Fibroblast of skin of right quadriceps (primary cell): ENCODE results near the gene PTPRK.

Experiments used
- DNase-seq: peaks from one replicate; pipeline ENCODE4 v3.0.0-alpha.2; 2013

The PTPRK gene

DNA sequence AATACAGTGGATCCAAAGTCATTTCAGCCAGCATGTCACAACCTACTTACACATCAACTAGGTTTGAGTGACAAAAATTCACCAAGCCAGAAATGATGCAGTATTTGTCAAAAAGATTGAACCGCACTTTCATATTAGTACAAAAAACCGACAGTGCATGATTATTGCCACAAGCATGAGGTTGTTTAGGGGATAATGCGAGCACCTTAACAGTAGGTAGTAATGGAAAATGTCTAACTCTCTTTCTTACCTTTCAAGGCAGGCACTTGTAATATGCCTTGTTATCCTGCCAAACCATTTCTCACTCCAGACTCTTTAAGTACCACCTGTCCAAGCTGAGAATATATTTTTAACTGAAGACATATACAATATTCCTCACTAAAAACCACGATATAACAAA, 349.2 kb downstream of the PTPRK start:
- DNase-seq: no peak

DNA sequence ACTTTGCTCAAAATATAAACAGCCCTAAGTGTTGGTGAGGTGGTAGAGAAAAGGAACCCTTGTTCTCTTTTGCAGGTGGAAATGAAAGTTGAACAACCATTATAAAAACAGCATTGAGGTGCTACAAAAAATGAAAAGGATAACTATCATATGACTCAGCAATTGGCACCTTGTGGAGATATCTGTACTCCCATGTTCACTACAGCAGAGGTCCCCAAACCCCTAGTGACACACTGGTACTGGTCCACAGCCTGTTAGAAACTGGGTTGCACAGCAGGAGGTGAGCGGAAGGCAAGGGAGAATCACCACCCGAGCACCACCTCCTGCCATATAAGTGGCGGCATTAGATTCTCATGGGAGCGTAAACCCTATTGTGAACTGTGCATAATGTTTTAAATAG, 352.2 kb downstream of the PTPRK start:
- no peak for DNase-seq

DNA sequence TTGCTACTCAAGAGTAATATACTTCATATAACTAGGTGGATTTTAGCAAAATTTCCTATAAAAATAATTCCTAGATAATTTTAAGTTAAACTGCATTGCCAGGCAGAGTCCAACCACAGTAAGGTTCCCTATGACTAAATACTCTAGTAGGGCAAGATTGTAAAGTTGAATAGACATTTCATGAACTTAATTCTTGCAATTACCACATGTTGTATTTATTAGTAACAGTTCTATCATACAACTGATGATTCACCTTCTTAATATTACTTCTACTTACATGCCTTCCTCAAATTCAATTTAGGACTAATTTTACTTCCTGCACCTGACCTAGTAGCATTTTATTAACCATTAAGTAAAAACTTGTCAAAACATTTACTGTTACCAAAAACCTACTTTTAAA, 352.8 kb downstream of the PTPRK start:
- peak; percentile 8 for DNase-seq

DNA sequence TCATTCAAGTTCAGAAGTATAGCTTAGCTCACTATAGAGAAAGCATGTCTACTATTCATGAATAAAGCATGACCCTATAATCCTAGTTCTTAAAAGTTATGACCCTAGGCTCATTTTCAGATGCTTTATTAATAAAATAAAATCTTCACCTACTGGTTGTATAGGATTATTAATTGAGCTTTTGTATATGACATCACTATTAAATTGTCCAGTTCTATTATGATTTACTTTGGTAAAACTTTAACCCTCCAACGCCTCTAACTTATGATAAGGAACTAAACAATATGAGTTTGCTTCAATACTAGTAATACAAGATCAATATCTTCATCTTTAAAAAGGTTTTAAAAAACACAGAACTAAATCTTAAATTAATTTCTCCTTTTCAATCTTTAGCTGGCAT, 356.1 kb downstream of the PTPRK start:
- DNase-seq: no peak

DNA sequence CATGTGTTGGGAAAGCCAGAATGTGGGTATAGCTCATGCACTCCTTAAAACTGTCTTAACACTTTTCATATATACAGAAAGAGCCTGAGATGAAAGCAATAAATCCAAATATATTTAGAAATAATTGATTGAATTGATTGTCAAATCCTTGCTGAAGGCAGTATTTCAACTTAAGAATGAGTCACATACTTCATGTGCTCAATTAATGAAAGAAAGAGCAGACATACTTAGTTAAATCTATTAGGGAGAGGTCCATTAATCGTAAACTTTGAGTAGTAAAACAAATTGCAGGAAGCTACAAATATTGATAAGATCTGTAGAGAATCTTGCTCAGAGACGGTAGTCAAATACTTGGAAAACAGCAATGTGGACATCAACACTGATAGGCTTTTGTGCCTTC, 358.0 kb downstream of the PTPRK start:
- DNase-seq: no peak

DNA sequence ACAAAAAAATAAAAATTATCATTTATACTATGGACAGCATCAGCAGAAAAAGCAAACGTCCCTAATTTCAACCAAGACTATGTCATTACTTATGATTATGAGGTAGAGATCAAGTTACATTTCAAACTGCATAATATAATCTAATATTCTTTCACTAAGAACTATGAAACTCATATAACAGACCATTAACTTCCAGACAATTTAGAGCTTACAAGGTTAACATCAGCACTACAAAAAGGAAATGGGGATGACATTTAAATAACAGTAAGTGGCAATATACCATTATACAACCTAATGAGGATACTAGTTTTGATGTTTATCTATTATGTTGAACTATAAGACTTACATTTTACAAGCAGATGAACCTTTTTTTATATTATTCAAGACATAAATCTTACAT, 358.6 kb downstream of the PTPRK start:
- no peak for DNase-seq

DNA sequence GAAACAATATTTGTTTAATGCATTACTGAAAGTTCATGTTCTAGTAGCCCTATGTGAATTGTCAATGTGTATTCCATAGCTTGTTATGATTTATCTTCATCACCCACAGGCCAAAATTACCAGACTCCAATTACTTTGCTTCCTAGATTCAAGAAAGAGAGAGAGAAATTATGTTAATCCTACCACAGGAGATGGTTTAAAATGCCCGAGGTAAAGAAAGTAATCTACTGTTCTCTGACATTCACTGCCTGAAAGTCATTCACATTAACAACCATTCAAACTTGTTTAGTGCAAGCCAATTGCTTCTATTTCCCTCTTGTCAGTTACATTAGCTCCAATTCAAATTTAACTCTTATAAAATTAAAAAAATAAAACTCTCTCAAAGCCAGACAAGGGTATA, 359.1 kb downstream of the PTPRK start:
- DNase-seq: no peak

DNA sequence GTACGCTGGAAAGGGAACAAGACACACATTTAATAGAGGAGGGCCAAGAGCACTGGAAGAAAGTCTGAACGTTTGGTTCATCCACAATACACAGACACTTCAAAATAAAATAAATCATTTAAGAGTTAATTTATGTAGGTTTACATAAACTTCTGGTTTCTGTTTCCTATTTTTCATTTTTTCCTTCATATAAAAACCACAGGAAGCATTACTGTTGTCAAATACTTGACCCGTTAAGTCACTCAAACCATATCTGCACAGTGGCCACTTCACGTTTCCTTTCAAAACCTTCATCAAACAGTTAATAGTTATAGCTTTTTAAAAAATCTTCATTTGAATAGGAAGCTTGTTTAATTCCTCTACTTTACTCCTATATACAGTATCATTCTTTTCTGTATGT, 361.9 kb downstream of the PTPRK start:
- peak; percentile 19 for DNase-seq

DNA sequence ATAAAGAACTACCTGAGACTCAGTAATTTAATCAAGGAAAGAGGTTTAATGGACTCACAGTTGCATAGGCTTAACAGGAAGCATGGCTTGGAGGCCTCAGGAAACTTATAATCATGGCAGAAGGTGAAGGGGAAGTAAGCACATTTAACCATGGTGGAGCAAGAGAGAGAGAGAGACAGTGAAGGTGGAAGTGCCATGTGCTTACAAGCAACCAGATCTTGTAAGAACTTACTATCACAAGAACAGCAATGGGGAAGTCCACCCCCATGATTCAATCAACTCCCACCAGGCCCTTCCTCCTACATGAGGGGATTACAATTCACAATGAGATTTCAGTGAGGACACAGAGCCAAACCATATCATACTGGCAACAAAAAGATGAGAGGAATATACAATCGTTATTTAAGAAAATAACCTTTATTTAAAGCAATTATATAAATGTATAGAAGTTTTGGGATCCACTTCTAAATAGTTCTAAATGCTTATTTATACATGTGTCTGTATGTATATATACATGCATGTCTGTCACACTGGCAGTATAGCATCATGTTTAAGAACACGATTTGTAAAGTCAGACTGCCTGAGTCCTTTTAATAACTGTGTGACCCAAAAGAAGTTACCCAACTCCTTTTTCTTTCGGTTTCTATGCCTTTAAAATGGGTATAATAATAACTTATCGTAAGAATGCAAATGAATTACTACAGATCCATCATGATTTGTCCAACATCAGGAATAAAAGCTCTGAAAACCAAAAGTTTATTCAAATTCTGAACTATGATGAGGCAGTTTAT, 363.9 kb downstream of the PTPRK start:
- DNase-seq: no peak

DNA sequence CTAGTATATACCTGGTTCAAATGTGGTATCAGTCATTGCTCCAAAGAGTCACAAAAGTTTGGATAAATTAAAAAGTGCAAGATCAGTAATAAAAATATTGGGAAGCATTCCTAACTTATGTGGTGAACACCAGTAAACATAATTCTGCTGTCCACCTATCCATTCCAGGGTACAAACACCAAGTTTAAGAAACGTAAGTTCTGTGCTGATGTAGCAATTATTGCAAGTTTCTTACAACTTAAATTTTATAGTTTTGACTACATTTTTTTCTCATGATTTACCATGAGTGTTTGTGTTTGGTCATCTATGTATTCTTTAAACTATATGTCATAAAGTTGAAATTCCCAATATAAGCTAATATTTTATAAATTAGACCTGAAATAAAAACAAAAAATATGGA, 364.6 kb downstream of the PTPRK start:
- no peak for DNase-seq

DNA sequence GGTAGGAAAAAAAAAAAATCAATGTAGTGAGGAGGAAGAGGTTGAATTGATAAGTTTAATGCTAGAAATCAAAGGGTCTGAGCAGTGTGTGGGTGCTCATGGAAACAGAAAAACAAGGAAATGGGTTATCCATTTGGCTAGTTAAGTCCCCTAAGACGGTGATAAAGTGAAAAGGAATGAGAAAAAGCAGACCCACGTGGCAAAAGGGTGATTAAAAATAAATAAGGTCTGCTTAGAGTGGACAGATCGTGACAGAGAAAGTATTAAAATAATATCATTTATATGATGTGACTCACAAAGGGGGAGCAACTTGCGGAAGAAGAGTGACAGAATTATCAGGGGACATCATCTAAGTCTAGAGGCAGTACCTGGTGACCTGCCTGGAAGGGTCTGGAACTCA, 367.8 kb downstream of the PTPRK start:
- DNase-seq: no peak

DNA sequence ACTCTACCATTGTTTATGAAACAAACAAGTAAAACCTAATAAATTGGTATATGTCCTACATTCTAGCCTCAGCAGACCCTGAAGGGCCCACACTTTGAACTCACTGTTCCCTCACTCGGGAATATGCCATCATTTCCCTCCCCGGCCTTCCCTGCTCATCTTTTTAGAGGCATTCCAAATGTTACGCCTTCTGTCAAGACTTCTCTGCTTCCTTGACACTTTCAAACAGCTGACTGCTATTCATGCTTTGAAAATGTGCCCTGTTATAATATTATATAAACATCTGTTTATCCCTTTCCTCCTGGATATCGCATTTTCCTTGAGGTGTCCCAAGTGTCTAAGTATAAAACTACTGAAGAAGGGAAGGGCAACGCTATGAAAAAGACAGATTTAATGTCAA, 370.0 kb downstream of the PTPRK start:
- no peak for DNase-seq

DNA sequence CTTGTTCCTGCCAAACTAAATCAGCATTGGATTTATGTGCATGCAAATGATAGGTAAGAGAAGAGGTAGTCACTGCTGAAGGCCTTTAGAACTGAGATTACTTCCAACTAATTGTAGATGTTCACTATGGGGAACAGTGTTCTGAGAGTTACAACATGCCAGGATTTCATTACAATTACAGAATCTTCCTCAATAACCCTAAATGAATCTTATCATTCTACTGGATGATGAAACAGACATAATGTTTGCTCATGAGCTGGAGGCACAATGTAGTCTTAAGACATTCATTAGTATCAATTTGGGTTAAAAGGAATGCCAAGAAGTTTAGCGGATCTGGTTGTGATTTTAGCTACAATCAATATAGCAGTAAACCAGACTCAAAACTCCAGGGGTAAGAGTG, 370.6 kb downstream of the PTPRK start:
- no peak for DNase-seq

DNA sequence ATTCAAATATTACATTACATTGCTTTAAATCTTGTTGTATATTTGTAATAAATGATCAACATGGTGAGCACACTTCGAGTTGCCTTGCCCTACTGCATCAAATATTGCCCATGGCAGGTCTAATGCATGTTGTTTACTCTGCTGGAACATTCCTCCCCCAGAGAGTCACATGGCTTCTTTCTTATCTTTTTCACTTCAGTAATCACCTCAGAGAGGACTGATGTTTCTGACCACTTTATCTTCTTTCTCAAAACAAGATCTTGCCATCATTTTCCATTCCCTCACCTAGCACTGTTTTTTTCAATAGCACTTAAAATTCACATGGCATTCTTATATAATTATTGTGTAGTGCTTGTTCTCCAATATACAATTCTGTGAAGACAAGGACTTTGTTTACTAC, 376.1 kb downstream of the PTPRK start:
- DNase-seq: no peak

DNA sequence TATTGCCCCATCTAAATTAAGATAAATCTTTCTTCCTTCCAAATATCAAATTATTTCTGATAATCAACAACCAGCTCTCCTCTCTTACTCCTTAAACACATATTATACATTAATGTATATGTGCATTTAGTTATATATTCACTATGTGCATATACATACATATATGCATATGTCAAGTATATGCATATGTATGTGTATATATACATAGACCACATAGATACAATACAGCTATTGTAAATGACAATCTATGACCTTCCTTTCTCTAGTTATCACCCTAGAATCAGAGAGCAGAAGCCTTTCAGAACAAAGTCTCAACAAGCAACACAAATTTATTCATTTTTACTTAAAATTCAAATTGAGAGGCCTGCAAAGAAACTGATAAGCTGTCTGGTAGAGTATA, 378.5 kb downstream of the PTPRK start:
- DNase-seq: no peak

DNA sequence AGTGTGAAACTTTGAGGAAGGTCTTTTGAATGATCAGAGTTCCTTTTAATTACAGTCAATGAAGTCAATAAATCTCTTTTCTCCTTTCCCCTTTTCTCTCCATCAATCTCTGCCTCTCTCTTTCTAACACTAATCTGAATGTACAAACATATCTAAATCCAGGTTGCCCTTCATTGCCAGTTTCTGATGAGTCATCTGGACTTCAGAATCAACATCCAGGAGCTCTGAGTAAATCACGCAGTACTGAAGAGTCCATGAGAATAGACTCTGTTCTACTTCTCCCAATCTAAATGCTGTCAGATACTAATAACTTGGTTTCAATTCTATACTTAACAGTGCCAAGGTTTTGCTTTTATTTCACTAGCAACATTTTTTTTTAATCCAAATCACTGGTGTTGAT, 380.9 kb downstream of the PTPRK start:
- DNase-seq: peak; percentile 9

DNA sequence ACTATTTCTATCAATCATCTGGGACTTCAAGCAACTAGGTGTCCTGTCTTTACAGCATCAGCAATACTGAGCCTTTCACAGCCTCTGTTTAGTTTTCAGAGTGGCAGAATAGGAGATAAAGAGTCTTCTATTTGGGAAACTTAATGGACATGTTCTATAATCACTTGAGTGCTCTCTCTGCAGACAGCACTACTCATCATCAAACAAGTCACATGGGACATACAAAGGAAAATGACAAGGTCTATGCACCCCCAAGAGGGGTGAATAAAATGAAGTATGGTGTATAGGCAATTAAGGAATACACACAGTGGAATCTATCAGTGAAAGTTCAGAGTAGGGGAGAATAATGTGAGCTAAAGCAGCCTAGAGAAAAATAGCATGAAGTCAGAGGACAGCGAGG, 381.7 kb downstream of the PTPRK start:
- DNase-seq: no peak

DNA sequence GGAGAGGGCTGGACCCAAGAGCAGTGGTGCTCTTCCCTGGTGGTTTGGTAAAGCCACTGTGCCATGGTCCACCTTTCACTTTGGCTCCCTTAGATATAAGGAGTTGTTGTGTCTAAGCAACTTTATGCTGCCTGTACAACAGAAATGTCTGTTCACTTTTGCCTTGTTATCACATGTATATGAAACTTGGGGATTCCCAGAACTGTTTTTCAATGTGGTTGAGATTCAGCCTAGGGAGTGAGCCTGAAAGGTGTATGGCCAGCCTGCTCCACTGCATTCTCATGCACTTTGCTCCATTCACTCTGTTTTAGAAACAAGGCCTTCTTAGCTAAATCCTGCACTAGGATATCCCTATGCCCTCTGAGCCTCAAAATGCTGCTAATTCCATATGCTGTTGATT, 385.1 kb downstream of the PTPRK start:
- no peak for DNase-seq

DNA sequence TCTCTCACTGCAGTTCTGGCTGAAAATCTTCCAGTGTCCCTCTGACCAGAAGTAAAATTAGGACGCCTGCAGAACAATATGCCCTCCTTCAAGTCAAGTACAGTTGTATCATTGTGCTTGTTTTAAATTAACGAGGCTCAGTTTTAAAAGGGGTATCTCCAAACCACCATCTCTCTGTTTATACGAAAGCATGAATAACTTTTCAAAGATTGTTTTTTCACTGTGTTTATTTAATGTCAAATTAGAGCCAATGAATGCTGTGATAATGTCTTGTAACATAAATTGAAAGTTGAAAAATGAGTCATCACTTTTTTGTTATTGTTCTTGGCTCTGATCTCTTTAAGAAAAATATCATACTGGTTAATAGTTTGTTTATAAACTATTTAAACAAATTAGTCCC, 388.8 kb downstream of the PTPRK start:
- DNase-seq: peak; percentile 3

DNA sequence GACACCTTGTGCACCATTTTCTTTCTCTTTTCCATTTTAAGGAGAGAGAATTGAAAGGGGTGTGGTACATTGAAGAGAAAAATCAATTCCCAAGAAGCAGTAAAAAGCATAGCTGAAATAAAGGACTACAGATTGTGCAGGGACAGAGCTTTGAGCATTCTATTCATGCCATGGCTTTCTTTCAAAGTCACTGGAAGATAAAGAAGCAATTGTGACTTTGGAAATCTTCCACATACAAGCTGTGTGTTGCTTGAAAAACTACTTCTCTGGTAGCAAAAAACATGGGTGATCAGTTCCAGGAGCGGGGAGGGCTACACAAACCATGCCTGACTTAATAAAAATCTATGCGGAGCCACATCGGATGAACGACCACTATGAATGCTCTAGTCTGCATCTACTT, 389.4 kb downstream of the PTPRK start:
- no peak for DNase-seq

DNA sequence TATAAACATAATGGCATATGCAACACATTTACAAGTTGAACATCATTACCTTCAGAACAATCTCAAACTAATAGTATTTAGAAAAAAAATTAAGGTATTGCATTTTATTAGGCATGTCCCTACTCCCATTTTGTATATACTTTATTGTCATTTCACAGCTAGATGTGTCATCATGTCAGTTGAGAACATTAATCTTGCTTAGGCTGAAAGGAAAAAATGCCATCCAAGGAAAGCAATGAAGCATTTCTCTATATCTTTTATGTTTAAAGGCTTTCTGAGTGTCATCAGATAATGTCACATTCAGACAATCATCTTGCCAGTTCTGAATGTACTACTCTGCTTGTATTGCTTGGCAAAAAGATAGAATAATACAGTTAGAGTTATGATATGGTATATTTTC, 390.7 kb downstream of the PTPRK start:
- no peak for DNase-seq

DNA sequence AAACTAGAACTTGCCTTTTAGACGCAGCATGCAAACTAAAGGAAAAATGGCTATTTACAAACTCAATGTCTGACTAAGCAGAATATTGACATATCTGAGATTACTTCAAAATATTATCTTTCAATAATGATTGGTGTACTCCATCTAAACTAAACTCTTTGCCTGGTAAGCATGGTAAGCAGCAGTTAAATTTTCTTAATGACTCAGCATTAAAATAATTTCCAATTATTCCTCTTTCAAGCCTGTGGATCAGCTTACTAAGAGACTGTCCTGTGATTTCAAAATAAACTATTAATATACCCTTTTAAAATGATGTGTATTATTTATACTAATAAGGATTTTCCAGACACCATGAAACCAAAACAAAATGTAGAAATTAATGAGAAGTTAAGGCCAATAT, 392.7 kb downstream of the PTPRK start:
- DNase-seq: no peak

DNA sequence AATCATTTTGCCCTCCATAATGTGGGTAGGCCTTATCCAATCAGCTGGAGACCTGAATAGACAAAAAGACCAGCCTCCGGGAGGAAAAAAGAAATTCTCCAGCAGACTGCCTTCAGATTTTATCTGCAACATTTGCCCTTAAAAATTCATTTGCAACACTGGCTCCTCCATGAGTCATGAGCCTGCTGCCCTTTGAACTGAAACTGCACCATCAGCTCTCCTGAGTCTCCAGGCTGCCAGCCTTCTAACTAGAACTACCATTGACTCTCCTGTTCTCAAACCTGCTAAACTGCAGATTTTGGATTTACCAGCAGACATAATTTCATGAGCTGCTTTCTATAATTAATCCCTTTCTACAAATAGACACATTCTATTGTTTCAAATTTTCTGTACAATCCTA, 395.7 kb downstream of the PTPRK start:
- DNase-seq: no peak

DNA sequence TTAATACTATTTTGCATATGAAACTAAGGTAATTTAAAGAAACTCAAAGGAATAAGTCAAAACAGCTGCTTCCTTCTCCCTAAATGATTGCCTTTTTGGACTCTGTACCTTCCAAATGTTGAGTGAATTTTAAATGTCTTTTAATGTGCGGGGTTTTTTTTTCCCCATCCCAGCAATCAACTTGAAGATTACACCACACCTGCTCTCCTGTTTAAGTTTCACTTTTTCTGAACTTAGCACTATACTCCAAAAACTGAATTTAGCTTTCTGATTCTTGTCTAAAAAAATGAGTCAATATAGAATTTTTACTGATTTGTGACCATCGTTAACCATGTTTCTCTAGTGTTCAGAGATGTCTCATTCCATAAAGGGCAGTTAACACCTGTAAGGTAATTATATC, 398.8 kb downstream of the PTPRK start:
- DNase-seq: no peak

DNA sequence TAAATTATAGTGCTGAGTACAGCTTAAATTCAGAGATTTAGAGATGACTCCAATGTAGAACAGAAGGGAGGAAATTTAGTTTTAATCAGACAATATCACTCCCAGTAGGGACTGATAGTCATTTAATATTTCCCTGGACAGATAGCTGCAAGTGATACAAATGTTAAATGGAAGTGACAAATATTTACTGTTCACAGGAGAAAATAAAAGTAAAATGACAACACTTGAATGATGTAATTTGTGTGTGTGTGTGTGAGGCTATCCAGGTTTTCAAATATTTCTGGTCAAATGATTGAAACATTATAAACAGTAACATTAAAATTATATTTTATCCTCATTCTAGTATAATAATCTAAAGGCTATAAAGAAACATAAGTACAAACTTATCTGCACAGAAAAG, 399.2 kb downstream of the PTPRK start:
- no peak for DNase-seq

DNA sequence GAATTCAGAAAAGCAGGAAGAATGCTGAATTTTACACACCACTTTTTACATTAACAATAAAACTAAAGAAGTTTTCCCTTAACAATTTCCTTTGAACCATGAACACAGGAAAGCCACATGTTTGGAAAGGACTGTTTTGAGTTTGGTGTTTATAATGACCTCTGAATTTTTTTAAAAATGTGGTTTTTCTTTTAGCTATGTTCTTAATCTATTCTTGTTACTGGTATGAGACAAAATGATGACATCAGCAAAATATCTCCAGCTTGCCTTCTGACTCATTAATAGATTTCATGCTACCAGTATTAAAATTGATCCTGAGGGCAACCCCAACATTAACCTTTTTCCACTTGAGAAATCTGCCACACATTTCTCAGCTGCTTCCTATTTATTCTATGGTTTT, 402.0 kb downstream of the PTPRK start:
- peak; percentile 80 for DNase-seq
